ENCODE measurements around the gene DLX2.

- TF ChIP-seq EZH2phosphoT487 (IDR thresholded peaks at IDR 0.05; ENCODE audit: borderline replicate concordance) = no peak
- TF ChIP-seq, protein P1, sequence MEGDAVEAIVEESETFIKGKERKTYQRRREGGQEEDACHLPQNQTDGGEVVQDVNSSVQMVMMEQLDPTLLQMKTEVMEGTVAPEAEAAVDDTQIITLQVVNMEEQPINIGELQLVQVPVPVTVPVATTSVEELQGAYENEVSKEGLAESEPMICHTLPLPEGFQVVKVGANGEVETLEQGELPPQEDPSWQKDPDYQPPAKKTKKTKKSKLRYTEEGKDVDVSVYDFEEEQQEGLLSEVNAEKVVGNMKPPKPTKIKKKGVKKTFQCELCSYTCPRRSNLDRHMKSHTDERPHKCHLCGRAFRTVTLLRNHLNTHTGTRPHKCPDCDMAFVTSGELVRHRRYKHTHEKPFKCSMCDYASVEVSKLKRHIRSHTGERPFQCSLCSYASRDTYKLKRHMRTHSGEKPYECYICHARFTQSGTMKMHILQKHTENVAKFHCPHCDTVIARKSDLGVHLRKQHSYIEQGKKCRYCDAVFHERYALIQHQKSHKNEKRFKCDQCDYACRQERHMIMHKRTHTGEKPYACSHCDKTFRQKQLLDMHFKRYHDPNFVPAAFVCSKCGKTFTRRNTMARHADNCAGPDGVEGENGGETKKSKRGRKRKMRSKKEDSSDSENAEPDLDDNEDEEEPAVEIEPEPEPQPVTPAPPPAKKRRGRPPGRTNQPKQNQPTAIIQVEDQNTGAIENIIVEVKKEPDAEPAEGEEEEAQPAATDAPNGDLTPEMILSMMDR (conservative IDR thresholded peaks at IDR 0.05; ENCODE audit: low read length) = no peak
These were observed 5.9 kb upstream of the DLX2 start for GRCh38 chr2:172108587-172108930.

Measured in Loucy (cell line).